Suprapubic skin (tissue), 4 donors: ENCODE measurements around the gene USP47. TPM values are rescaled to one million over a fixed set of nuclear protein-coding genes. Genes with fewer than 3 reads are reported as not detected.
A peak's percentile ranks its signal among the peaks of the same experiment; 100 is the strongest.

ENCODE experiments used
- DNase-seq, 2 donors: peaks; one replicate each; pipeline ENCODE4 v3.0.0-alpha.2; 2019; ENCODE audit warnings: low spot score in 2 of 2
- H3K27ac ChIP-seq: fragments of 200-600 bp; sonication (generic); one replicate; pipeline ENCODE4 v1.5.1; 2019
- H3K27me3 ChIP-seq: fragments of 200-600 bp; sonication (generic); one replicate; pipeline ENCODE4 v1.5.1; 2019
- H3K36me3 ChIP-seq: fragments of 200-600 bp; sonication (generic); one replicate; pipeline ENCODE4 v1.5.1; 2019
- H3K4me1 ChIP-seq: fragments of 200-600 bp; sonication (generic); one replicate; pipeline ENCODE4 v1.5.1; 2019
- H3K4me3 ChIP-seq: fragments of 200-600 bp; sonication (generic); one replicate; pipeline ENCODE4 v1.5.1; 2019; ENCODE audit warnings: mild to moderate bottlenecking
- H3K9me3 ChIP-seq: fragments of 200-600 bp; sonication (generic); one replicate; pipeline ENCODE4 v1.5.1; 2019
- CTCF ChIP-seq, 2 donors: fragments of 200-600 bp in 1 of 2; fragments of 450-650 bp in 1 of 2; sonication (generic) in 1 of 2; IDR thresholded peaks; one replicate each; pipeline ENCODE4 v1.5.1; 2016 to 2019; ENCODE audit warnings: antibody characterized with exemption in 2 of 2, mild to moderate bottlenecking in 1 of 2, moderate library complexity in 1 of 2
- EP300 ChIP-seq: sonication (generic); formaldehyde crosslinking; IDR thresholded peaks from one replicate; pipeline ENCODE4 v1.6.1; 2017; ENCODE audit warnings: antibody characterized with exemption
- POLR2A ChIP-seq, 2 donors: fragments of 450-650 bp; IDR thresholded peaks; one replicate each; pipeline ENCODE4 v1.6.1; 2017; ENCODE audit warnings: antibody characterized with exemption in 2 of 2, mild to moderate bottlenecking in 2 of 2, moderate library complexity in 2 of 2
- POLR2AphosphoS5 ChIP-seq, 3 donors: sonication (generic); formaldehyde crosslinking; IDR thresholded peaks; one replicate each; pipeline ENCODE4 v1.6.1; 2017; ENCODE audit warnings: antibody characterized with exemption in 3 of 3
- WGBS: methylation state at CpG from one replicate; pipeline ENCODE4 v1.1.5; 2018; 5-methylcytosine and 5-hydroxymethylcytosine counted together
- total RNA-seq, 4 donors: library from RNA; depleted of rRNA; stranded (reverse); fragments of >200 nt; gene quantifications; one replicate each; pipeline ENCODE4 v1.1.0, GENCODE V29; 2016

Gene USP47
- total RNA-seq, 4 donors from 2014 or later: 56.0 to 102 (median 72.2) TPM

- Histone ChIP-seq H3K36me3 (peaks cover 9% of the 10 kb centered on the region), H3K27ac (no peak overlapping the region), H3K27me3 (no peaks in the 10 kb centered on the region), H3K9me3 (no peaks in the 10 kb centered on the region), H3K4me3 (no peak overlapping the region), H3K4me1 (peaks cover 36% of the 10 kb centered on the region)
- no peak for TF ChIP-seq POLR2AphosphoS5 (IDR thresholded peaks at IDR 0.05)
- TF ChIP-seq POLR2A (IDR thresholded peaks at IDR 0.05): no peak
- no peak for TF ChIP-seq CTCF (IDR thresholded peaks at IDR 0.05)
- 78% methylated on average over 3 of the region's 3 CpGs for WGBS
- DNase-seq: no peak
Measured at GRCh38 chr11:11965192-11965591, 123.4 kb downstream of the USP47 start.

- Histone ChIP-seq H3K27me3 (no peaks in the 10 kb centered on the region), H3K4me3 (no peak overlapping the region), H3K27ac (no peak overlapping the region), H3K4me1 (peaks cover 37% of the 10 kb centered on the region), H3K9me3 (no peaks in the 10 kb centered on the region), H3K36me3 (peaks cover 9% of the 10 kb centered on the region)
- DNase-seq: no peak
- TF ChIP-seq EP300: no peak
- no peak for TF ChIP-seq POLR2A (IDR thresholded peaks at IDR 0.05)
- TF ChIP-seq POLR2AphosphoS5 (IDR thresholded peaks at IDR 0.05): no peak
- TF ChIP-seq CTCF (IDR thresholded peaks at IDR 0.05): no peak
- 94% methylated on average over 5 of the region's 10 CpGs for WGBS
Measured at GRCh38 chr11:11965656-11966353, 124.0 kb downstream of the USP47 start.

GRCh38 chr11:11966354-11966741 is 124.6 kb downstream of the USP47 start:
- Histone ChIP-seq H3K27me3 (no peaks in the 10 kb centered on the region), H3K4me3 (no peak overlapping the region), H3K9me3 (no peaks in the 10 kb centered on the region), H3K27ac (no peak overlapping the region), H3K4me1 (peaks cover 37% of the 10 kb centered on the region), H3K36me3 (peaks cover 9% of the 10 kb centered on the region)
- no peak for TF ChIP-seq POLR2A (IDR thresholded peaks at IDR 0.05)
- no peak for TF ChIP-seq POLR2AphosphoS5 (IDR thresholded peaks at IDR 0.05)
- TF ChIP-seq CTCF (IDR thresholded peaks at IDR 0.05): no peak
- no peak for TF ChIP-seq EP300
- no peak for DNase-seq
- WGBS: 87% methylated on average over 7 of the region's 7 CpGs

GRCh38 chr11:11966826-11967668 is 125.3 kb downstream of the USP47 start:
- DNase-seq: no peak
- Histone ChIP-seq H3K27me3 (no peaks in the 10 kb centered on the region), H3K36me3 (peaks cover 9% of the 10 kb centered on the region), H3K9me3 (no peaks in the 10 kb centered on the region), H3K4me3 (no peak overlapping the region), H3K4me1 (peaks cover 38% of the 10 kb centered on the region), H3K27ac (no peak overlapping the region)
- peak; percentile 27 to 78 for TF ChIP-seq CTCF (IDR thresholded peaks at IDR 0.05)
- TF ChIP-seq EP300: no peak
- no peak for TF ChIP-seq POLR2A (IDR thresholded peaks at IDR 0.05)
- no peak for TF ChIP-seq POLR2AphosphoS5 (IDR thresholded peaks at IDR 0.05)
- 98% methylated on average over 10 of the region's 15 CpGs for WGBS
